A549 (cell line): ENCODE data around the gene PRIMPOL. TPM values are rescaled to one million over a fixed set of nuclear protein-coding genes. Genes with fewer than 3 reads are reported as not detected.
"Not testable (repeated sequence)": the region's sequence is repeated elsewhere in the genome, so short reads cannot be mapped to it uniquely, and the experiment has no call there.

Experiments
- ATAC-seq, 2 experiments: fragments of 200-7000 bp in 1 of 2; fragments of >200 bp in 1 of 2; cut with Nextera tagmentation in 1 of 2; cut with Tn5 transposase in 1 of 2; 3 replicates each; pipeline versions ENCODE4 v1.8.0 to v1.9.1; 2018 to 2020; ENCODE audit warnings: mild to moderate bottlenecking in 1 of 2, moderate library complexity in 1 of 2
- CTCF ChIA-PET: fragments of 300-600 bp; sonication (Branson Sonifier 250); formaldehyde crosslinking; extraction: SDS; loops from one replicate; lab custom pipeline; 2021; ENCODE audit warnings: antibody characterized with exemption, inconsistent platforms; lab: Yijun Ruan, JAX
- POLR2A ChIA-PET: fragments of 350-600 bp; formaldehyde crosslinking; extraction: SDS; loops from one replicate; lab custom pipeline; 2021; ENCODE audit warnings: antibody characterized with exemption, inconsistent platforms; lab: Yijun Ruan, JAX
- DNase-seq, 2 experiments: peaks; one replicate each; pipeline versions ENCODE4 v3.0.0 to v3.0.0-alpha.2; 2011 to 2016; ENCODE audit warnings: low read depth in 1 of 2, low spot score in 1 of 2
- FAIRE-seq: peaks from 2 replicates; lab custom pipeline; 2011; peaks lifted over from hg19 to GRCh38; lab: Jason Lieb, UNC
- H3K27ac ChIP-seq, 2 experiments: fragments of >200 bp; sonication (Bioruptor Twin); formaldehyde crosslinking; 3 replicates each; pipeline ENCODE4 v1.5.1; 2016 to 2017
- H3K4me1 ChIP-seq: fragments of >200 bp; sonication (Bioruptor Twin); formaldehyde crosslinking; 3 replicates; pipeline ENCODE4 v1.6.1; 2016
- H3K4me2 ChIP-seq: fragments of >200 bp; sonication (Bioruptor Twin); formaldehyde crosslinking; 3 replicates; pipeline ENCODE4 v1.6.1; 2016
- H3K4me3 ChIP-seq: fragments of >200 bp; sonication (Bioruptor Twin); formaldehyde crosslinking; 3 replicates; pipeline ENCODE4 v1.5.1; 2016
- H3K9me3 ChIP-seq: fragments of >200 bp; sonication (Bioruptor Twin); formaldehyde crosslinking; 3 replicates; pipeline ENCODE4 v1.6.1; 2016
- BHLHE40 ChIP-seq: IDR thresholded peaks from 2 replicates; pipeline ENCODE4 v1.6.1; 2012; ENCODE audit warnings: low read depth, low read length, inconsistent platforms
- CBX2 ChIP-seq: fragments of 200-600 bp; sonication (generic); IDR thresholded peaks from 2 replicates; pipeline ENCODE4 v1.6.1; 2016; ENCODE audit warnings: low read depth, mild to moderate bottlenecking, borderline replicate concordance
- EHF ChIP-seq: fragments of 250-450 bp; sonication (Bioruptor Pico); IDR thresholded peaks from 2 replicates; pipeline ENCODE4 v1.5.0; 2020; ENCODE audit warnings: mild to moderate bottlenecking
- ELK1 ChIP-seq: fragments of 150-350 bp; IDR thresholded peaks from 2 replicates; pipeline ENCODE4 v1.6.1; 2014; ENCODE audit warnings: low read depth, mild to moderate bottlenecking, low read length
- EP300 ChIP-seq, 2 experiments: fragments of >200 bp; sonication (Bioruptor Twin); formaldehyde crosslinking; IDR thresholded peaks; 2 replicates in 1 of 2; 3 replicates in 1 of 2; pipeline ENCODE4 v1.6.1; 2016 to 2017
- GATA3 ChIP-seq: IDR thresholded peaks from 2 replicates; pipeline ENCODE4 v1.6.1; 2012; ENCODE audit warnings: borderline replicate concordance
- HDAC2 ChIP-seq: fragments of 200-600 bp; sonication (generic); IDR thresholded peaks from 2 replicates; pipeline ENCODE4 v1.6.1; 2016
- HEYL ChIP-seq: fragments of 250-450 bp; sonication (Bioruptor Pico); IDR thresholded peaks from 2 replicates; pipeline ENCODE4 v1.8.0; 2021; ENCODE audit warnings: mild to moderate bottlenecking, moderate library complexity
- HOXA7 ChIP-seq: fragments of 250-450 bp; sonication (Bioruptor Pico); IDR thresholded peaks from 2 replicates; pipeline ENCODE4 v1.5.0; 2020; ENCODE audit warnings: mild to moderate bottlenecking, moderate library complexity
- KDM1A ChIP-seq: fragments of 200-600 bp; sonication (generic); IDR thresholded peaks from 2 replicates; pipeline ENCODE4 v1.6.1; 2016; ENCODE audit warnings: low read depth, mild to moderate bottlenecking
- MYC ChIP-seq: IDR thresholded peaks from 2 replicates; pipeline ENCODE4 v1.6.1; 2012; ENCODE audit warnings: mild to moderate bottlenecking, inconsistent platforms, low read length, improper control_type of control experiment, borderline replicate concordance
- NR3C1 ChIP-seq: fragments of >200 bp; sonication (Bioruptor Twin); formaldehyde crosslinking; IDR thresholded peaks from 3 replicates; pipeline ENCODE4 v1.6.1; 2017
- PBX3 ChIP-seq: IDR thresholded peaks from 2 replicates; pipeline ENCODE4 v1.6.1; 2012
- PHF8 ChIP-seq: fragments of 200-600 bp; sonication (generic); IDR thresholded peaks from 2 replicates; pipeline ENCODE4 v1.6.1; 2016; ENCODE audit warnings: low read depth, mild to moderate bottlenecking, antibody characterized with exemption, moderate library complexity, borderline replicate concordance
- POLR2A ChIP-seq: IDR thresholded peaks from 2 replicates; pipeline ENCODE4 v1.6.1; 2012; ENCODE audit warnings: mild to moderate bottlenecking, low read length
- RFX5 ChIP-seq: fragments of 450-650 bp; IDR thresholded peaks from 2 replicates; pipeline ENCODE4 v1.7.1; 2014; ENCODE audit warnings: antibody characterized with exemption, mild to moderate bottlenecking, moderate library complexity
- TFCP2L1 ChIP-seq: fragments of 250-450 bp; sonication (Bioruptor Pico); IDR thresholded peaks from 2 replicates; pipeline ENCODE4 v1.5.0; 2021; ENCODE audit warnings: mild to moderate bottlenecking
- TP53 ChIP-seq: fragments of 250-450 bp; sonication (Bioruptor Pico); IDR thresholded peaks from 2 replicates; pipeline ENCODE4 v1.5.0; 2021; ENCODE audit warnings: mild to moderate bottlenecking, moderate library complexity
- WGBS: methylation state at CpG from one replicate; pipeline ENCODE4 v1.1.6; 2017; ENCODE audit errors: missing lambda C conversion rate; 5-methylcytosine and 5-hydroxymethylcytosine counted together
- polyA plus RNA-seq, 4 experiments: library from polyadenylated mRNA; depleted of rRNA in 3 of 4; stranded (reverse); fragments of >200 nt; fragmentation: RNase III in 1 of 4; extraction: RNeasy Plus Mini Kit Qiagen cat#74134 plus additional on column Dnase treatment in 1 of 4; gene quantifications; 2 replicates in 3 of 4; 3 replicates in 1 of 4; pipeline ENCODE4 v1.2.3, GENCODE V29; 2011 to 2017

The PRIMPOL gene
- polyA plus RNA-seq, 2 of the 4 experiments (the other 2 are of a cell fraction) = 10.0 to 23.9 TPM

- TF ChIP-seq RFX5 (peak; percentile 86), EHF (no peak), HOXA7 (CRISPR knock-in tag) (no peak), PBX3 (0 out of 2 replicates have a peak, but pooled peaks have one; percentile 56), NR3C1 (no peak), MYC (peak; percentile 87)
These were observed 84.4 kb downstream of the PRIMPOL start, which contains the start of gene CENPU (continued) for GRCh38 chr4:184733654-184734524.

GRCh38 chr4:184734758-184735157 lies 85.2 kb downstream of the PRIMPOL start:
- peaks cover 3% of the 10 kb centered on the region; the same call in 1 of the 3 replicates for H3K4me1 ChIP-seq
- WGBS = 49% methylated on average over 6 of the region's 6 CpGs
- no peak for DNase-seq
- POLR2A ChIA-PET = interaction anchor here (0.6 to 1.3 kb wide), 8 partner anchors 11 to 469 kb away, joined by 3 to 8 read pairs (median 4); partner anchors contain the start of genes CASP3, IRF2 and PRIMPOL
- no peak for TF ChIP-seq POLR2A
- TF ChIP-seq TFCP2L1 = no peak
- no peak for TF ChIP-seq GATA3
- no peak for TF ChIP-seq MYC
- no peak for TF ChIP-seq RFX5
- TF ChIP-seq ELK1 = no peak
- TF ChIP-seq HOXA7 (CRISPR knock-in tag) = no peak
- no peak for TF ChIP-seq CBX2
- no peak for TF ChIP-seq KDM1A
- no peak for TF ChIP-seq HDAC2
- TF ChIP-seq HEYL (CRISPR knock-in tag) = no peak
- TF ChIP-seq PBX3 = no peak
- TF ChIP-seq BHLHE40 = no peak
- no peak for TF ChIP-seq EP300 (IDR thresholded peaks at IDR 0.05)
- no peak for TF ChIP-seq PHF8
- TF ChIP-seq TP53 (CRISPR knock-in tag) = no peak
- no peak for FAIRE-seq
- peak overlapping the region; percentile 73 to 78 for H3K27ac ChIP-seq
- no peak for ATAC-seq
- H3K4me2 ChIP-seq = peak overlapping the region; percentile 76
- H3K4me3 ChIP-seq = peak overlapping the region; percentile 86
- CTCF ChIA-PET = interaction anchor here (1.3 to 3.2 kb wide), 4 partner anchors 11 to 471 kb away, joined by 3 to 13 read pairs (median 6); no protein-coding TSS in a partner anchor
- no peaks in the 10 kb centered on the region for H3K9me3 ChIP-seq

GRCh38 chr4:184739575-184739974 lies 90.0 kb downstream of the PRIMPOL start:
- H3K4me3 ChIP-seq, H3K4me2 ChIP-seq, FAIRE-seq, POLR2A ChIA-PET, ATAC-seq, H3K4me1 ChIP-seq, H3K9me3 ChIP-seq, CTCF ChIA-PET, DNase-seq, H3K27ac ChIP-seq: not testable (repeated sequence)
- 27% methylated on average over 1 of the region's 1 CpG for WGBS
